Neural progenitor cell (in vitro differentiated cells): ENCODE results near the gene CD81.

Experiments
- EZH2 ChIP-seq: fragments of 200-600 bp; sonication (generic); IDR thresholded peaks from 2 replicates; pipeline ENCODE4 v1.6.1; 2017; ENCODE audit warnings: antibody characterized with exemption, mild to moderate bottlenecking, moderate library complexity
- EZH2phosphoT487 ChIP-seq: fragments of 200-600 bp; sonication (generic); IDR thresholded peaks from 2 replicates; pipeline ENCODE4 v1.6.1; 2017; ENCODE audit warnings: antibody characterized with exemption
- TF ChIP-seq, protein P1 (sequence below): fragments of 200-600 bp; sonication (generic); IDR thresholded peaks from 2 replicates; pipeline ENCODE4 v1.5.1; 2017; ENCODE audit warnings: antibody characterized with exemption, mild to moderate bottlenecking

- TF ChIP-seq EZH2phosphoT487 (no peak), EZH2 (no peak)
- TF ChIP-seq, protein P1, sequence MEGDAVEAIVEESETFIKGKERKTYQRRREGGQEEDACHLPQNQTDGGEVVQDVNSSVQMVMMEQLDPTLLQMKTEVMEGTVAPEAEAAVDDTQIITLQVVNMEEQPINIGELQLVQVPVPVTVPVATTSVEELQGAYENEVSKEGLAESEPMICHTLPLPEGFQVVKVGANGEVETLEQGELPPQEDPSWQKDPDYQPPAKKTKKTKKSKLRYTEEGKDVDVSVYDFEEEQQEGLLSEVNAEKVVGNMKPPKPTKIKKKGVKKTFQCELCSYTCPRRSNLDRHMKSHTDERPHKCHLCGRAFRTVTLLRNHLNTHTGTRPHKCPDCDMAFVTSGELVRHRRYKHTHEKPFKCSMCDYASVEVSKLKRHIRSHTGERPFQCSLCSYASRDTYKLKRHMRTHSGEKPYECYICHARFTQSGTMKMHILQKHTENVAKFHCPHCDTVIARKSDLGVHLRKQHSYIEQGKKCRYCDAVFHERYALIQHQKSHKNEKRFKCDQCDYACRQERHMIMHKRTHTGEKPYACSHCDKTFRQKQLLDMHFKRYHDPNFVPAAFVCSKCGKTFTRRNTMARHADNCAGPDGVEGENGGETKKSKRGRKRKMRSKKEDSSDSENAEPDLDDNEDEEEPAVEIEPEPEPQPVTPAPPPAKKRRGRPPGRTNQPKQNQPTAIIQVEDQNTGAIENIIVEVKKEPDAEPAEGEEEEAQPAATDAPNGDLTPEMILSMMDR: no peak
These were observed 34.1 kb upstream of the CD81 start for GRCh38 chr11:2342981-2343380.
